WTC11 (cell line): ENCODE measurements around the gene LYRM7. TPM values are rescaled to one million over a fixed set of nuclear protein-coding genes. Genes with fewer than 3 reads are reported as not detected.

Experiments used
- ATAC-seq: fragments of 200-7000 bp; cut with Tn5 transposase; 2 replicates; pipeline ENCODE4 v1.10.0; 2021; ENCODE audit warnings: mild to moderate bottlenecking, moderate library complexity
- CTCF ChIA-PET: fragments of 300-600 bp; sonication (Branson Sonifier 250); formaldehyde crosslinking; loops from one replicate; lab custom pipeline; 2021; ENCODE audit warnings: antibody characterized with exemption; lab: Charles Lee
- POLR2A ChIA-PET: fragments of 350-600 bp; sonication (Branson Sonifier 250); formaldehyde crosslinking; loops from one replicate; lab custom pipeline; 2021; ENCODE audit warnings: antibody characterized with exemption; lab: Charles Lee
- DNase-seq: peaks from one replicate; pipeline ENCODE4 v3.0.0; 2021; ENCODE audit warnings: low spot score
- H3K27ac Mint-ChIP-seq: 2 replicates; pipeline ENCODE4 v1.8.0; 2021; ENCODE audit warnings: mixed read lengths
- H3K27me3 Mint-ChIP-seq: 2 replicates; pipeline ENCODE4 v1.8.0; 2021; ENCODE audit warnings: low read depth, mild to moderate bottlenecking, moderate library complexity, mixed read lengths
- H3K36me3 Mint-ChIP-seq: 2 replicates; pipeline ENCODE4 v1.8.0; 2021; ENCODE audit warnings: mixed read lengths
- H3K4me1 Mint-ChIP-seq: 2 replicates; pipeline ENCODE4 v1.8.0; 2022; ENCODE audit warnings: mixed read lengths
- H3K4me3 Mint-ChIP-seq: 2 replicates; pipeline ENCODE4 v1.8.0; 2021; ENCODE audit warnings: mild to moderate bottlenecking, moderate library complexity, mixed read lengths
- H3K9me3 Mint-ChIP-seq: 2 replicates; pipeline ENCODE4 v1.8.0; 2021; ENCODE audit warnings: mixed read lengths
- ARID4B ChIP-seq: sonication (generic); formaldehyde crosslinking; IDR thresholded peaks from 2 replicates; pipeline ENCODE4 v1.8.0; 2023; ENCODE audit warnings: missing genetic modification reagents, mild to moderate bottlenecking, borderline replicate concordance
- ELF4 ChIP-seq: sonication (generic); formaldehyde crosslinking; IDR thresholded peaks from 2 replicates; pipeline ENCODE4 v1.8.1; 2022; ENCODE audit warnings: low read depth, mild to moderate bottlenecking, moderate library complexity, missing genetic modification reagents
- EMX1 ChIP-seq: fragments of 250-450 bp; sonication (Bioruptor Pico); IDR thresholded peaks from 2 replicates; pipeline ENCODE4 v1.8.0; 2021; ENCODE audit warnings: mild to moderate bottlenecking
- ESRRA ChIP-seq: sonication (generic); formaldehyde crosslinking; IDR thresholded peaks from 2 replicates; pipeline ENCODE4 v1.8.1; 2022; ENCODE audit warnings: mild to moderate bottlenecking, missing genetic modification reagents, borderline replicate concordance
- FOXK1 ChIP-seq: sonication (generic); formaldehyde crosslinking; IDR thresholded peaks from 2 replicates; pipeline ENCODE4 v1.8.0; 2022; ENCODE audit warnings: mild to moderate bottlenecking, moderate library complexity, missing genetic modification reagents
- GABPB1 ChIP-seq: sonication (generic); formaldehyde crosslinking; IDR thresholded peaks from 2 replicates; pipeline ENCODE4 v1.8.1; 2023; ENCODE audit warnings: mild to moderate bottlenecking, missing genetic modification reagents
- GRHL2 ChIP-seq: fragments of 250-450 bp; sonication (Bioruptor Pico); IDR thresholded peaks from 2 replicates; pipeline ENCODE4 v1.8.0; 2022; ENCODE audit warnings: mild to moderate bottlenecking, moderate library complexity; ENCODE audit not compliant: insufficient replicate concordance, severe bottlenecking
- HMGXB4 ChIP-seq: sonication (generic); formaldehyde crosslinking; IDR thresholded peaks from 2 replicates; pipeline ENCODE4 v1.8.1; 2023; ENCODE audit warnings: mild to moderate bottlenecking, moderate library complexity, missing genetic modification reagents
- JAZF1 ChIP-seq: fragments of 250-450 bp; sonication (Bioruptor Pico); IDR thresholded peaks from 2 replicates; pipeline ENCODE4 v1.9.0; 2021; ENCODE audit warnings: moderate library complexity, mild to moderate bottlenecking, inconsistent platforms
- NFATC4 ChIP-seq: fragments of 250-450 bp; sonication (Bioruptor Pico); IDR thresholded peaks from 2 replicates; pipeline ENCODE4 v1.9.0; 2021; ENCODE audit warnings: mild to moderate bottlenecking
- NFE2L1 ChIP-seq: sonication (generic); formaldehyde crosslinking; IDR thresholded peaks from 2 replicates; pipeline ENCODE4 v1.8.1; 2023; ENCODE audit warnings: missing genetic modification reagents
- NFYB ChIP-seq: sonication (generic); formaldehyde crosslinking; conservative IDR thresholded peaks from 2 replicates; pipeline ENCODE4 v1.8.0; 2022; ENCODE audit warnings: low read depth, missing genetic modification reagents
- NR3C1 ChIP-seq: sonication (generic); formaldehyde crosslinking; conservative IDR thresholded peaks from 2 replicates; pipeline ENCODE4 v1.8.1; 2023; ENCODE audit warnings: low read depth, mild to moderate bottlenecking, missing genetic modification reagents
- SMAD3 ChIP-seq: sonication (generic); formaldehyde crosslinking; IDR thresholded peaks from 2 replicates; pipeline ENCODE4 v1.8.0; 2022; ENCODE audit warnings: missing genetic modification reagents, mild to moderate bottlenecking, borderline replicate concordance
- SMAD4 ChIP-seq: sonication (generic); formaldehyde crosslinking; IDR thresholded peaks from 2 replicates; pipeline ENCODE4 v1.8.0; 2022; ENCODE audit warnings: mild to moderate bottlenecking, missing genetic modification reagents
- USF1 ChIP-seq: sonication (generic); formaldehyde crosslinking; IDR thresholded peaks from 2 replicates; pipeline ENCODE4 v1.8.0; 2022; ENCODE audit warnings: mild to moderate bottlenecking, missing genetic modification reagents
- ZNF423 ChIP-seq: fragments of 250-450 bp; sonication (Bioruptor Pico); IDR thresholded peaks from 2 replicates; pipeline ENCODE4 v2.1.2; 2022; ENCODE audit warnings: mild to moderate bottlenecking, moderate library complexity
- ZNF512 ChIP-seq: sonication (generic); formaldehyde crosslinking; IDR thresholded peaks from 2 replicates; pipeline ENCODE4 v1.8.1; 2022; ENCODE audit warnings: missing genetic modification reagents, borderline replicate concordance
- total RNA-seq: library from RNA; stranded (reverse); gene quantifications from 3 replicates; pipeline ENCODE4 v1.2.3, GENCODE V29; 2021

Gene LYRM7
- total RNA-seq, 1 experiment from 2014 or later: 11.2 TPM

- TF ChIP-seq NFYB (CRISPR knock-in tag): no peak
Observed at GRCh38 chr5:131221888-131222287, 51.1 kb downstream of the LYRM7 start (continued).

GRCh38 chr5:131222731-131223130, 52.0 kb downstream of the LYRM7 start:
- CTCF ChIA-PET: no interaction called here
- H3K27me3 Mint-ChIP-seq: no peaks in the 10 kb centered on the region

GRCh38 chr5:131223751-131224386, 53.1 kb downstream of the LYRM7 start:
- no peak for DNase-seq
- ATAC-seq: no peak
- no peak overlapping the region for H3K27ac Mint-ChIP-seq
- no peaks in the 10 kb centered on the region for H3K4me1 Mint-ChIP-seq
- no peak overlapping the region for H3K4me3 Mint-ChIP-seq
- no peaks in the 10 kb centered on the region for H3K36me3 Mint-ChIP-seq
- ChIA-PET POLR2A (no interaction called here), CTCF (no interaction called here)
- no peaks in the 10 kb centered on the region for H3K27me3 Mint-ChIP-seq
- TF ChIP-seq GABPB1 (CRISPR knock-in tag) (no peak), ARID4B (CRISPR knock-in tag) (no peak), ZNF423 (CRISPR knock-in tag) (no peak), ELF4 (CRISPR knock-in tag) (no peak), NFYB (CRISPR knock-in tag) (no peak), GRHL2 (CRISPR knock-in tag) (no peak), SMAD4 (CRISPR knock-in tag) (no peak), HMGXB4 (CRISPR knock-in tag) (no peak), NFATC4 (CRISPR knock-in tag) (no peak), ZNF512 (no peak), JAZF1 (no peak)
- no peaks in the 10 kb centered on the region for H3K9me3 Mint-ChIP-seq

More at GRCh38 chr5:131222731-131223130, 52.0 kb downstream of the LYRM7 start:
- DNase-seq: no peak
- Mint-ChIP-seq H3K4me1 (no peaks in the 10 kb centered on the region), H3K27ac (no peak overlapping the region), H3K36me3 (no peaks in the 10 kb centered on the region), H3K9me3 (no peaks in the 10 kb centered on the region), H3K4me3 (no peak overlapping the region)
- TF ChIP-seq JAZF1: no peak
- no peak for TF ChIP-seq ESRRA (CRISPR knock-in tag)
- no peak for TF ChIP-seq USF1 (CRISPR knock-in tag)
- no peak for TF ChIP-seq SMAD3 (CRISPR knock-in tag)
- TF ChIP-seq FOXK1 (CRISPR knock-in tag): no peak
- TF ChIP-seq NR3C1 (CRISPR knock-in tag): no peak
- TF ChIP-seq NFE2L1: no peak
- no peak for TF ChIP-seq EMX1 (CRISPR knock-in tag)
- POLR2A ChIA-PET: no interaction called here
- ATAC-seq: no peak
